T-cell (primary cell): Measurements from ENCODE around the gene ZFYVE19. TPM values are rescaled to one million over a fixed set of nuclear protein-coding genes. Genes with fewer than 3 reads are reported as not detected.

Source experiments
- ATAC-seq, 4 experiments: fragments of 200-7000 bp in 3 of 4; fragments of 150-1000 bp in 1 of 4; cut with Tn5 transposase; replicated peaks in 1 of 4; 1 replicate in 3 of 4; 2 replicates in 1 of 4; pipeline ENCODE4 v1.10.0; 2021; ENCODE audit warnings: moderate library complexity in 3 of 4, mild to moderate bottlenecking in 2 of 4, moderate number of reproducible peaks in 1 of 4
- CTCF ChIA-PET, 2 donors: fragments of 300-600 bp; sonication (Branson Sonifier 250); formaldehyde crosslinking; loops; one replicate each; lab custom pipeline; 2022; ENCODE audit warnings: antibody characterized with exemption in 2 of 2; lab: Charles Lee
- POLR2A ChIA-PET, 2 donors: fragments of 300-600 bp; sonication (Branson Sonifier 250); formaldehyde crosslinking; loops; one replicate each; lab custom pipeline; 2022; ENCODE audit warnings: antibody characterized with exemption in 2 of 2; lab: Charles Lee
- DNase-seq, 35 experiments: peaks; one replicate each; pipeline versions ENCODE4 v3.0.0 to v3.0.0-alpha.2; 2013 to 2023
- H3K27ac ChIP-seq: one replicate; pipeline ENCODE4 v1.5.1; 2013; ENCODE audit warnings: low read length
- H3K27me3 ChIP-seq, 2 experiments: replicated peaks in 1 of 2; 1 replicate in 1 of 2; 2 replicates in 1 of 2; pipeline versions ENCODE4 v1.6.1 to v1.7.0; 2013; ENCODE audit warnings: low read length in 1 of 2, mixed read lengths in 1 of 2; ENCODE audit not compliant: control insufficient read depth in 2 of 2, insufficient read depth in 2 of 2; ENCODE audit errors: extremely low read depth in 1 of 2
- H3K36me3 ChIP-seq, 2 donors: 1 replicate in 1 of 2; 2 replicates in 1 of 2; pipeline versions ENCODE4 v1.6.1 to v1.7.0; 2013; ENCODE audit warnings: low read length in 1 of 2; ENCODE audit not compliant: control insufficient read depth in 2 of 2, insufficient read depth in 1 of 2; ENCODE audit errors: extremely low read depth in 1 of 2
- H3K4me1 ChIP-seq, 2 experiments: 1 replicate in 1 of 2; 2 replicates in 1 of 2; pipeline versions ENCODE4 v1.6.1 to v1.7.0; 2013; ENCODE audit warnings: low read length in 2 of 2, mixed read lengths in 1 of 2; ENCODE audit not compliant: insufficient read depth in 2 of 2, control insufficient read depth in 1 of 2; ENCODE audit errors: extremely low read depth in 1 of 2
- H3K4me3 ChIP-seq, 2 donors: 1 replicate in 1 of 2; 2 replicates in 1 of 2; pipeline versions ENCODE4 v1.5.1 to v1.7.0; 2013; ENCODE audit warnings: mild to moderate bottlenecking in 2 of 2, low read length in 1 of 2, moderate library complexity in 1 of 2; ENCODE audit not compliant: control insufficient read depth in 1 of 2; ENCODE audit errors: extremely low read depth in 1 of 2
- H3K9me3 ChIP-seq: 2 replicates; pipeline ENCODE4 v1.7.0; 2013
- H3K27ac Mint-ChIP-seq, 2 donors: one replicate each; pipeline ENCODE4 v1.8.0; 2020 to 2021; ENCODE audit warnings: mild to moderate bottlenecking in 2 of 2, mixed read lengths in 2 of 2
- H3K27me3 Mint-ChIP-seq, 2 donors: one replicate each; pipeline ENCODE4 v1.8.0; 2021 to 2022; ENCODE audit warnings: mixed read lengths in 2 of 2
- H3K36me3 Mint-ChIP-seq: one replicate; pipeline ENCODE4 v1.8.0; 2021; ENCODE audit warnings: mixed read lengths
- H3K4me1 Mint-ChIP-seq, 3 donors: one replicate each; pipeline ENCODE4 v1.8.0; 2020 to 2022; ENCODE audit warnings: mixed read lengths in 3 of 3, mild to moderate bottlenecking in 1 of 3
- H3K4me3 Mint-ChIP-seq, 3 donors: one replicate each; pipeline ENCODE4 v1.8.0; 2020 to 2022; ENCODE audit warnings: mild to moderate bottlenecking in 3 of 3, mixed read lengths in 3 of 3, moderate library complexity in 3 of 3
- H3K9me3 Mint-ChIP-seq, 3 donors: one replicate each; pipeline ENCODE4 v1.8.0; 2020 to 2022; ENCODE audit warnings: mixed read lengths in 3 of 3
- WGBS: methylation state at CpG from one replicate; pipeline ENCODE4 v1.1.5; 2013; ENCODE audit warnings: missing lambda C conversion rate; ENCODE audit not compliant: insufficient coverage; 5-methylcytosine and 5-hydroxymethylcytosine counted together
- total RNA-seq, 35 experiments: library from RNA in 6 of 35; stranded (reverse) in 6 of 35; fragments of 120-200 nt in 1 of 35; gene quantifications; one replicate each; pipeline versions ENCODE4 v1.2.1 to v1.2.4 and lab custom pipeline; 2013 to 2026

The ZFYVE19 gene
- total RNA-seq, 5 donors from 2014 or later (not counting 1 experiment from before 2014, with no cell fraction given): 20.0 to 38.9 (median 30.8) TPM

DNA sequence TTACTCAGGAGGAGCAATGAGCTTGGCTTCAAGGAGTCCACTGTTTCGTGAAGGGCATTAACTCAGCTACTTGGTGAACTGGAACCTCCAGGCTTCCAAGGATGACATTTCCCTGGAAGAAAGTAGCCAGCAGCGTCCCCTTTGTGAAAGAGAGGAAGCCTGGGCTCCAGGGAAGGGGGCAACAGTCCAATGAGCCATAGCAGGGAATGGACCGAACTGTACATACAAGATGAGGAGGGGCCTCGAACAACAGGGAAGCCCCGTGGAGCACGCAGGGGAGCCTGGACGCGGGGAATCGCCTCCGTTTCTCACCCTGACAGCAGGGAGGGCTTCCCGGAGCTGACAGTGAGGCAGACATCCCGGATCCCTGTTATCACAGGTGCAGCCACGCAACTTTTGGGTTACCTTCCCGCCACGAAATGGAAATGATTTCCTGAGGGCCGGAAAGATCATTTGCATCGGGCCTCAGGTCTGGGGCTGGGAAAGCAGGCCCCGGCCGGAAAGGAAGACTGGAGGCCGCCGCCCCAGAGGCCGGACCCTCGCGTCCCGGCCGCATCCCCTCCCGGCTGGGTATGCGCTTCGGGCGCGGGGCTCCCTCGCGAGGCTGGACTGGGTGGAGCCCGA is 36.5 kb downstream of the ZFYVE19 start:
- H3K27ac ChIP-seq: no peak overlapping the region
- ChIA-PET POLR2A (no interaction called here), CTCF (no interaction called here)
- Mint-ChIP-seq H3K36me3 (no peaks in the 10 kb centered on the region), H3K27me3 (peaks cover 7% of the 10 kb centered on the region in 2 donors), H3K4me1 (peaks cover 27 to 33% (median 29%) of the 10 kb centered on the region in 3 donors), H3K4me3 (peak overlapping the region; percentile 72 to 77 (median 77)), H3K9me3 (no peaks in the 10 kb centered on the region), H3K27ac (no peak overlapping the region)
- peaks cover 0 to 30% of the 10 kb centered on the region in 2 experiments for H3K4me1 ChIP-seq
- ATAC-seq: no peak
- H3K27me3 ChIP-seq: peaks cover 0 to 29% of the 10 kb centered on the region in 2 experiments
- 40% methylated on average over 33 of the region's 34 CpGs for WGBS
- no peaks in the 10 kb centered on the region for H3K36me3 ChIP-seq
- DNase-seq: no peak
- no peak overlapping the region for H3K4me3 ChIP-seq
- H3K9me3 ChIP-seq: no peaks in the 10 kb centered on the region

DNA sequence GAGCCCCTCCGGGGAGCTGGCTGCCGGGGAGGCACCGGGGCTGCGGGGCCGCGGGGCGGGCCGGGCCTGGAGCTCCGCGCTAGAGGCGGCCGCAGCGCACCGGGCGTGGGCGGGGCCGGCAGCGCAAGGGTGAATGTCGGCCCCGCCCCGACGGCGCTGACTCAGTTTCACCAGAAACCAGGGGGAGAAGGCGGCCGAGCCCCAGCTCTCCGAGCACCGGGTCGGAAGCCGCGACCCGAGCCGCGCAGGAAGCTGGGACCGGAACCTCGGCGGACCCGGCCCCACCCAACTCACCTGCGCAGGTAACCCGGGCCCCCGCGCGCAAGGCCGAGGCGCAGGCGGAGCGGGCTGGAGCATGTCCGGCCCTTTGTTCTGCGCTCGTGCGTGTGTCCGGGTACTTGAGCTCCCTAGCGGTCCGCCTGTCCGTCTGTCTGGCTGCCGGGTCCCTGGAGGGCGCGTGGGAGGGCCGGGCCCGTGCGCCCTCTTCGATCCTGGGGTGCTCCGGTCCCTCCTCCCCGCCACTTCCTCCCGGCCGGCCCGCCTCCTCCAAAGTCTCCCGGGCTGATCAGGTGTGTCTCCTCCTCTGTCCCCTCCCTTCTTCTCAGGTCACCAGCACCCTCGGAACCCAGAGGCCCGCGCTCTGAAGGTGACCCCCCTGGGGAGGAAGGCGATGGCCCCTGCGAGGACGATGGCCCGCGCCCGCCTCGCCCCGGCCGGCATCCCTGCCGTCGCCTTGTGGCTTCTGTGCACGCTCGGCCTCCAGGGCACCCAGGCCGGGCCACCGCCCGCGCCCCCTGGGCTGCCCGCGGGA is 37.2 kb downstream of the ZFYVE19 start, which contains the start of gene SPINT1:
Gene SPINT1, plus strand, starts transcription at position 164 of the 811 bp plus-strand sequence. Its CDS starts 507 bp downstream, at position 671.
- H3K27ac Mint-ChIP-seq: peak within 1 kb of the TSS; percentile 27 to 44
- H3K9me3 Mint-ChIP-seq: no peaks in the 10 kb centered on the region
- H3K27me3 ChIP-seq: peaks cover 0 to 29% of the 10 kb centered on the region in 2 experiments
- H3K27me3 Mint-ChIP-seq: peaks cover 7% of the 10 kb centered on the region in 2 donors
- peaks cover 0 to 30% of the 10 kb centered on the region in 2 experiments for H3K4me1 ChIP-seq
- peak within 1 kb of the TSS; percentile 59 to 64 for H3K4me3 ChIP-seq
- H3K36me3 Mint-ChIP-seq: no peaks in the 10 kb centered on the region
- H3K36me3 ChIP-seq: no peaks in the 10 kb centered on the region
- DNase-seq (peak in 13 of 35 experiments; percentile 3 to 40 (median 20)), ATAC-seq (peak; percentile 69 to 77 (median 73))
- H3K4me3 Mint-ChIP-seq: peak within 1 kb of the TSS; percentile 79 to 83 (median 83)
- H3K4me1 Mint-ChIP-seq: peaks cover 27 to 33% (median 29%) of the 10 kb centered on the region in 3 donors
- no peak within 1 kb of the TSS for H3K27ac ChIP-seq
- ChIA-PET CTCF (no interaction called here), POLR2A (interaction anchor here in 1 of 2 donors (0.6 kb wide), 1 partner anchor 37 kb away, joined by 3 read pairs; no protein-coding TSS in a partner anchor)
- no peaks in the 10 kb centered on the region for H3K9me3 ChIP-seq
- WGBS: under 1% methylated on average over 89 of the region's 89 CpGs

DNA sequence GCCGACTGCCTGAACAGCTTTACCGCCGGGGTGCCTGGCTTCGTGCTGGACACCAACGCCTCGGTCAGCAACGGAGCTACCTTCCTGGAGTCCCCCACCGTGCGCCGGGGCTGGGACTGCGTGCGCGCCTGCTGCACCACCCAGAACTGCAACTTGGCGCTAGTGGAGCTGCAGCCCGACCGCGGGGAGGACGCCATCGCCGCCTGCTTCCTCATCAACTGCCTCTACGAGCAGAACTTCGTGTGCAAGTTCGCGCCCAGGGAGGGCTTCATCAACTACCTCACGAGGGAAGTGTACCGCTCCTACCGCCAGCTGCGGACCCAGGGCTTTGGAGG is 37.8 kb downstream of the ZFYVE19 start:
- Histone ChIP-seq H3K4me1 (peaks cover 0 to 30% of the 10 kb centered on the region in 2 experiments), H3K36me3 (no peaks in the 10 kb centered on the region), H3K27me3 (peaks cover 0 to 29% of the 10 kb centered on the region in 2 experiments), H3K9me3 (no peaks in the 10 kb centered on the region), H3K4me3 (peak overlapping the region; percentile 59 to 64), H3K27ac (no peak overlapping the region)
- no peaks in the 10 kb centered on the region for H3K9me3 Mint-ChIP-seq
- peak overlapping the region; percentile 79 to 83 (median 83) for H3K4me3 Mint-ChIP-seq
- no peaks in the 10 kb centered on the region for H3K36me3 Mint-ChIP-seq
- peak in 28 of 35 experiments; percentile 8 to 45 (median 25) for DNase-seq
- ChIA-PET POLR2A (interaction anchor here in 1 of 2 donors (0.6 kb wide), 1 partner anchor 36 kb away, joined by 3 read pairs; no protein-coding TSS in a partner anchor), CTCF (no interaction called here)
- H3K27ac Mint-ChIP-seq: peak overlapping the region in 1 of 2 donors; percentile 44
- WGBS: 2% methylated on average over 13 of the region's 28 CpGs
- peaks cover 27 to 33% (median 29%) of the 10 kb centered on the region in 3 donors for H3K4me1 Mint-ChIP-seq
- ATAC-seq: peak; percentile 62 to 74 (median 68)
- peaks cover 7% of the 10 kb centered on the region in 2 donors for H3K27me3 Mint-ChIP-seq

DNA sequence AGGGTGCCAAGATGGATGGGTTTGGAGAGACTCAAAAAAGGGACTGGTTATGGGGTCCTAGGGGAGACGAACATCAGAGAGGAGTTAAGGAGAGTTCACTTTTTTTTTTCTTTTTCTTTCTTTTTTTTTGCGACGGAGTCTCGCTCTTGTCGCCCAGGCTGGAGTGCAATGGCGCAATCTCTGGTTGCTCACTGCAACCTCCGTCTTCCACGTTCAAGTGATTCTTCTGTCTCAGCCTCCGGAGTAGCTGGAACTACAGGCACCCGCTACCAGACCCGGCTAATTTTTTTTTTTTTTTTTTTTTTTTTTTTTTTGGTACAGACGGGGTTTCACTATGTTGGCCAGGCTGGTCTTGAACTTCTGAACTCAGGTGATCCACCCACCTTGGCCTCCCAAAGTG is 38.1 kb downstream of the ZFYVE19 start:
- peak overlapping the region in 1 of 2 donors; percentile 44 for H3K27ac Mint-ChIP-seq

DNA sequence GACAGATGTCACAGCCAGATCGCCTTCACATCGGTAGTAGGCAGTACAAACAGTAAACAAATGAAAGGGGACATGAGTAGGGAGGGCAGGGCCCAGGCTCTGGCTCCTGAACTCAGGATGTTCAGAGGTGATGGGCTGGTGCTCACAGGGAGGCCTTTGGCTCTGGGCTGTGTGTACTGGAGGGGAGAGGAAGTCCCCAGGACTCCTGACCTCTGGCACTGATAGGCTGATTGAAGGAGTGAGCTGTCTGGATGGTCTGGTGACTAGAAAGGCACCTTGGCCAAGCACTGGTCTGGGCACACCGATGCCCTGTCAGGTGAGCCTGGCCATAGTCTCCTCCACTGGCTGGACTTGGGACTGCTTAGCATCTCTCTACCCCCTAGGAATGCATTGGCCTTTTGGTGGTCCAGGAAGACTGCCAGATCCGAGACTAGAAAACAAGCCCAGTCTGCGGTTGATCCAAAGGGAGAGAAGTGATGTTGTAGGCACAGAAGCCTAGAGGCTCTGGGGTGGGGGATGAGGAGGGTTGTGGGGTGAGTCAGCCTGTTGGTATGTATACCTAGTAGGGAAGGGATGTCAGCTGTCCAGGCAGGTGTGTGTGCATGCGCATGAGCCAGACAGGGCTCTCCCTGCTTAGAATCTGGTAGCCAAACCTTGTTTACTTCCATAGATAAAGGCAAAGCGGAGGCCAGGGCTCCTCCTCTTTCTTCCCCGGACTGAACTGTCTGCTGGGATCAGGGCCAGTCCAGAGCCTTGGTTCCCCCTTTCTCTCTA is 38.8 kb downstream of the ZFYVE19 start:
- Histone ChIP-seq H3K27ac (no peak overlapping the region), H3K4me1 (peaks cover 0 to 30% of the 10 kb centered on the region in 2 experiments), H3K27me3 (peaks cover 0 to 29% of the 10 kb centered on the region in 2 experiments), H3K36me3 (no peaks in the 10 kb centered on the region), H3K9me3 (no peaks in the 10 kb centered on the region), H3K4me3 (no peak overlapping the region)
- ATAC-seq (no peak), DNase-seq (no peak)
- Mint-ChIP-seq H3K27me3 (peaks cover 7% of the 10 kb centered on the region in 2 donors), H3K4me3 (peak overlapping the region; percentile 50 to 83 (median 57)), H3K4me1 (peaks cover 27 to 33% (median 29%) of the 10 kb centered on the region in 3 donors), H3K36me3 (no peaks in the 10 kb centered on the region), H3K27ac (no peak overlapping the region), H3K9me3 (no peaks in the 10 kb centered on the region)
- 90% methylated on average over 5 of the region's 8 CpGs for WGBS
- ChIA-PET POLR2A (no interaction called here), CTCF (no interaction called here)

More for the DNA sequence above, 38.1 kb downstream of the ZFYVE19 start:
- ChIA-PET CTCF (no interaction called here), POLR2A (interaction anchor here in 1 of 2 donors (0.6 kb wide), 1 partner anchor 36 kb away, joined by 3 read pairs; no protein-coding TSS in a partner anchor)
- 83% methylated on average over 2 of the region's 12 CpGs for WGBS
- DNase-seq: no peak
- Histone ChIP-seq H3K9me3 (no peaks in the 10 kb centered on the region), H3K27ac (no peak overlapping the region), H3K4me1 (peaks cover 0 to 30% of the 10 kb centered on the region in 2 experiments), H3K27me3 (peaks cover 0 to 29% of the 10 kb centered on the region in 2 experiments), H3K36me3 (no peaks in the 10 kb centered on the region), H3K4me3 (peak overlapping the region; percentile 59 to 64)
- ATAC-seq: no peak
- Mint-ChIP-seq H3K27me3 (peaks cover 7% of the 10 kb centered on the region in 2 donors), H3K4me3 (peak overlapping the region; percentile 79 to 83 (median 83)), H3K36me3 (no peaks in the 10 kb centered on the region), H3K9me3 (no peaks in the 10 kb centered on the region), H3K4me1 (peaks cover 27 to 33% (median 29%) of the 10 kb centered on the region in 3 donors)
